SK-N-SH (cell line): Measurements from ENCODE around the gene MTHFD2L. TPM values are rescaled to one million over a fixed set of nuclear protein-coding genes. Genes with fewer than 3 reads are reported as not detected.

Experiments used
- CTCF ChIA-PET: fragments of 300-600, 350-600 bp; formaldehyde crosslinking; extraction: SDS; loops from one replicate; lab custom pipeline; 2021; lab: Yijun Ruan, JAX
- POLR2A ChIA-PET: fragments of 350-600 bp; sonication (Branson Sonifier 250); formaldehyde crosslinking; extraction: SDS; loops from one replicate; lab custom pipeline; 2020; ENCODE audit warnings: antibody characterized with exemption, inconsistent platforms; lab: Yijun Ruan, JAX
- DNase-seq: peaks from one replicate; pipeline ENCODE4 v3.0.0; 2012
- H2AFZ ChIP-seq: fragments of 200-600 bp; sonication (generic); 2 replicates; pipeline ENCODE4 v1.8.1; 2016; ENCODE audit warnings: antibody characterized with exemption, mild to moderate bottlenecking, low read depth
- H3F3A ChIP-seq: fragments of 200-600 bp; sonication (generic); replicated peaks from 2 replicates; pipeline ENCODE3; 2016; ENCODE audit warnings: antibody characterized with exemption, mild to moderate bottlenecking; ENCODE audit not compliant: insufficient read depth
- H3K27ac ChIP-seq, 2 experiments: fragments of 200-500 bp in 1 of 2; fragments of 200-600 bp in 1 of 2; sonication (Bioruptor generic) in 1 of 2; sonication (generic), shearing (Covaris generic) in 1 of 2; 2 replicates each; pipeline versions ENCODE4 v1.5.1 to v1.6.1; 2014 to 2016; ENCODE audit warnings: low read depth in 2 of 2, inconsistent platforms in 1 of 2, low read length in 1 of 2, mild to moderate bottlenecking in 1 of 2, mixed read lengths in 1 of 2
- H3K27me3 ChIP-seq: fragments of 200-600 bp; sonication (generic), shearing (Covaris generic); 2 replicates; pipeline ENCODE4 v1.6.1; 2016; ENCODE audit warnings: mixed run types; ENCODE audit not compliant: insufficient read depth
- H3K36me3 ChIP-seq, 2 experiments: fragments of 200-500 bp in 1 of 2; fragments of 200-600 bp in 1 of 2; sonication (Bioruptor generic) in 1 of 2; sonication (generic) in 1 of 2; replicated peaks in 1 of 2; 2 replicates each; pipeline versions ENCODE3 to v1.5.1; 2014 to 2016; ENCODE audit warnings: low read length in 1 of 2, mild to moderate bottlenecking in 1 of 2; ENCODE audit not compliant: insufficient read depth in 2 of 2, control insufficient read depth in 1 of 2
- H3K4me1 ChIP-seq, 2 experiments: fragments of 200-500 bp in 1 of 2; fragments of 200-600 bp in 1 of 2; sonication (Bioruptor generic) in 1 of 2; sonication (generic), shearing (Covaris generic) in 1 of 2; 2 replicates each; pipeline versions ENCODE4 v1.5.1 to v1.6.1; 2014 to 2016; ENCODE audit warnings: low read depth in 1 of 2, low read length in 1 of 2, mixed run types in 1 of 2; ENCODE audit not compliant: insufficient read depth in 2 of 2, control insufficient read depth in 1 of 2
- H3K4me2 ChIP-seq: fragments of 200-600 bp; sonication (generic), shearing (Covaris generic); 2 replicates; pipeline ENCODE4 v1.6.1; 2017; ENCODE audit warnings: mixed run types
- H3K4me3 ChIP-seq, 2 experiments: fragments of 200-500 bp in 1 of 2; fragments of 200-600 bp in 1 of 2; sonication (Bioruptor generic) in 1 of 2; sonication (generic), shearing (Covaris generic) in 1 of 2; 2 replicates each; pipeline versions ENCODE4 v1.5.1 to v1.8.1; 2014 to 2016; ENCODE audit warnings: low read depth in 2 of 2, inconsistent platforms in 1 of 2, low read length in 1 of 2, mild to moderate bottlenecking in 1 of 2, mixed read lengths in 1 of 2, moderate library complexity in 1 of 2
- H3K79me2 ChIP-seq: fragments of 200-600 bp; sonication (generic); 2 replicates; pipeline ENCODE4 v1.8.1; 2017; ENCODE audit warnings: mild to moderate bottlenecking; ENCODE audit not compliant: insufficient read depth
- H3K9ac ChIP-seq: fragments of 200-600 bp; sonication (generic); 2 replicates; pipeline ENCODE4 v1.6.1; 2017; ENCODE audit warnings: mixed run types
- H3K9me2 ChIP-seq: fragments of 200-600 bp; sonication (generic); 2 replicates; pipeline ENCODE4 v1.6.1; 2017; ENCODE audit warnings: mixed run types
- H3K9me3 ChIP-seq: fragments of 200-600 bp; sonication (generic); 2 replicates; pipeline ENCODE4 v1.6.1; 2017; ENCODE audit warnings: mixed run types, mild to moderate bottlenecking, moderate library complexity
- H4K20me1 ChIP-seq: fragments of 200-600 bp; sonication (generic); 2 replicates; pipeline ENCODE4 v1.6.1; 2017; ENCODE audit warnings: mild to moderate bottlenecking, mixed run types; ENCODE audit not compliant: insufficient read depth
- CTCF ChIP-seq: fragments of 200-600 bp; sonication (generic); IDR thresholded peaks from 2 replicates; pipeline ENCODE4 v1.6.1; 2017; ENCODE audit warnings: antibody characterized with exemption, mild to moderate bottlenecking, moderate library complexity
- ELF1 ChIP-seq: IDR thresholded peaks from 2 replicates; pipeline ENCODE4 v1.4.0; 2012
- EP300 ChIP-seq, 2 experiments: IDR thresholded peaks; 2 replicates each; pipeline versions ENCODE4 v1.4.0 to v1.6.1; 2012; ENCODE audit warnings: borderline replicate concordance in 1 of 2, low read depth in 1 of 2, low read length in 1 of 2
- EZH2phosphoT487 ChIP-seq: fragments of 200-600 bp; sonication (generic); IDR thresholded peaks from 2 replicates; pipeline ENCODE4 v1.6.1; 2017; ENCODE audit warnings: low read depth, mixed run types, mild to moderate bottlenecking, antibody characterized with exemption, moderate library complexity, borderline replicate concordance
- FOXM1 ChIP-seq: IDR thresholded peaks from 2 replicates; pipeline ENCODE4 v1.4.0; 2012; ENCODE audit warnings: low read depth, mild to moderate bottlenecking
- GATA2 ChIP-seq: sonication (generic); formaldehyde crosslinking; IDR thresholded peaks from 2 replicates; pipeline ENCODE4 v1.5.0; 2020; ENCODE audit warnings: mild to moderate bottlenecking, missing genetic modification reagents
- MAX ChIP-seq: IDR thresholded peaks from 2 replicates; pipeline ENCODE4 v1.4.0; 2012; ENCODE audit warnings: low read depth
- MEF2A ChIP-seq: IDR thresholded peaks from 2 replicates; pipeline ENCODE4 v1.4.0; 2012; ENCODE audit warnings: low read depth, borderline replicate concordance
- NFIC ChIP-seq: IDR thresholded peaks from 2 replicates; pipeline ENCODE4 v1.4.0; 2012; ENCODE audit warnings: borderline replicate concordance
- POLR2AphosphoS5 ChIP-seq: IDR thresholded peaks from 2 replicates; pipeline ENCODE4 v1.6.1; 2012; ENCODE audit warnings: low read depth, low read length
- RAD21 ChIP-seq: IDR thresholded peaks from 2 replicates; pipeline ENCODE4 v1.6.1; 2012; ENCODE audit warnings: mild to moderate bottlenecking, low read length
- RCOR1 ChIP-seq: fragments of 150-350 bp; IDR thresholded peaks from 2 replicates; pipeline ENCODE4 v1.6.1; 2017; ENCODE audit warnings: antibody characterized with exemption, low read length
- RFX5 ChIP-seq: IDR thresholded peaks from 2 replicates; pipeline ENCODE4 v1.6.1; 2012; ENCODE audit warnings: mild to moderate bottlenecking, improper control_type of control experiment, low read length
- SIN3A ChIP-seq: IDR thresholded peaks from 2 replicates; pipeline ENCODE4 v1.6.1; 2012; ENCODE audit warnings: low read depth, mild to moderate bottlenecking, low read length, moderate library complexity, borderline replicate concordance
- SMC3 ChIP-seq: IDR thresholded peaks from 2 replicates; pipeline ENCODE4 v1.6.1; 2012; ENCODE audit warnings: low read depth, low read length, improper control_type of control experiment
- TAF1 ChIP-seq: IDR thresholded peaks from 2 replicates; pipeline ENCODE4 v1.6.1; 2012; ENCODE audit warnings: low read depth, mild to moderate bottlenecking, low read length, moderate library complexity, borderline replicate concordance
- TCF12 ChIP-seq: IDR thresholded peaks from 2 replicates; pipeline ENCODE4 v1.4.0; 2012
- USF1 ChIP-seq: IDR thresholded peaks from 2 replicates; pipeline ENCODE4 v1.4.0; 2012; ENCODE audit warnings: low read depth, borderline replicate concordance
- YY1 ChIP-seq: IDR thresholded peaks from 2 replicates; pipeline ENCODE4 v1.4.0; 2012; ENCODE audit warnings: low read depth, mild to moderate bottlenecking
- ZBTB33 ChIP-seq: IDR thresholded peaks from 2 replicates; pipeline ENCODE4 v1.4.0; 2012; ENCODE audit warnings: low read depth, borderline replicate concordance
- WGBS: methylation state at CpG from one replicate; pipeline ENCODE4 v1.1.6; 2017; ENCODE audit warnings: low lambda C conversion rate; 5-methylcytosine and 5-hydroxymethylcytosine counted together
- polyA plus RNA-seq, 3 experiments: library from polyadenylated mRNA; depleted of rRNA; stranded (reverse); fragments of >200 nt; gene quantifications; 2 replicates each; pipeline ENCODE4 v1.2.3, GENCODE V29; 2012

Gene MTHFD2L
- polyA plus RNA-seq, 1 of the 3 experiments (the other 2 are of a cell fraction) = 4.8 TPM

GRCh38 chr4:74254386-74254785 lies 96.5 kb downstream of the MTHFD2L start:
- no peak for DNase-seq
- Histone ChIP-seq H3K79me2 (no peaks in the 10 kb centered on the region), H3K9ac (no peak overlapping the region), H3K4me2 (no peak overlapping the region), H3K36me3 (no peaks in the 10 kb centered on the region), H3K9me2 (no peaks in the 10 kb centered on the region), H3F3A (no peaks in the 10 kb centered on the region), H3K4me3 (no peak overlapping the region), H3K27ac (no peak overlapping the region), H2AFZ (no peak overlapping the region), H3K27me3 (no peaks in the 10 kb centered on the region), H3K9me3 (peaks cover 10% of the 10 kb centered on the region; the same call in 1 of the 2 replicates), H3K4me1 (no peaks in the 10 kb centered on the region), H4K20me1 (no peaks in the 10 kb centered on the region)
- ChIA-PET CTCF (no interaction called here), POLR2A (no interaction called here)
- TF ChIP-seq FOXM1 (no peak), MAX (no peak), RFX5 (no peak), RAD21 (no peak), TAF1 (no peak), CTCF (no peak), EZH2phosphoT487 (no peak), TCF12 (no peak), RCOR1 (no peak), ZBTB33 (no peak), ELF1 (no peak)
- WGBS = 86% methylated on average over 1 of the region's 1 CpG

GRCh38 chr4:74255096-74255495 lies 97.2 kb downstream of the MTHFD2L start:
- Histone ChIP-seq H3K4me3 (no peak overlapping the region), H3K4me1 (no peaks in the 10 kb centered on the region), H3K79me2 (no peaks in the 10 kb centered on the region), H3F3A (no peaks in the 10 kb centered on the region), H3K27ac (no peak overlapping the region), H3K4me2 (no peak overlapping the region), H3K9me3 (peaks cover 10% of the 10 kb centered on the region; the same call in 1 of the 2 replicates), H2AFZ (no peak overlapping the region), H3K36me3 (no peaks in the 10 kb centered on the region), H3K9me2 (no peaks in the 10 kb centered on the region), H4K20me1 (no peaks in the 10 kb centered on the region), H3K27me3 (no peaks in the 10 kb centered on the region), H3K9ac (no peak overlapping the region)
- POLR2A ChIA-PET = no interaction called here
- TF ChIP-seq POLR2AphosphoS5 (no peak), EZH2phosphoT487 (no peak), MEF2A (no peak), TAF1 (no peak), USF1 (no peak), EP300 (IDR thresholded peaks at IDR 0.05; ENCODE audit: borderline replicate concordance in 1 of 2, low read depth in 1 of 2, low read length in 1 of 2) (no peak), GATA2 (no peak), RFX5 (no peak), NFIC (no peak), SMC3 (no peak), SIN3A (no peak), RCOR1 (no peak), YY1 (no peak)
- DNase-seq = no peak
- CTCF ChIA-PET = interaction anchor here (1.2 kb wide), 1 partner anchor 26 kb away, joined by 6 read pairs; no protein-coding TSS in a partner anchor
- WGBS = 67% methylated on average over 1 of the region's 1 CpG
